HEK293 (cell line): ENCODE data around the gene NHS.

Source experiments
- CTCF ChIA-PET: fragments of 350-600 bp; formaldehyde crosslinking; extraction: SDS; loops from one replicate; lab custom pipeline; 2021; ENCODE audit warnings: antibody characterized with exemption; lab: Yijun Ruan, JAX
- POLR2A ChIA-PET: fragments of 300-600 bp; formaldehyde crosslinking; extraction: SDS; loops from one replicate; lab custom pipeline; 2020; ENCODE audit warnings: antibody characterized with exemption, inconsistent platforms; lab: Yijun Ruan, JAX
- H3K27ac ChIP-seq: fragments of 200-500 bp; sonication (Bioruptor generic); 2 replicates; pipeline ENCODE4 v1.5.1; 2014; ENCODE audit warnings: low read depth, low read length, control low read depth, inconsistent platforms; ENCODE audit errors: extremely low read depth
- H3K36me3 ChIP-seq, 2 experiments: fragments of 200-500 bp in 1 of 2; sonication (Bioruptor generic) in 1 of 2; 1 replicate in 1 of 2; 2 replicates in 1 of 2; pipeline ENCODE4 v1.5.1; 2014 to 2017; ENCODE audit warnings: inconsistent platforms in 2 of 2, low read length in 2 of 2; ENCODE audit not compliant: control insufficient read depth in 2 of 2, insufficient read depth in 1 of 2
- H3K4me1 ChIP-seq: fragments of 200-500 bp; sonication (Bioruptor generic); 2 replicates; pipeline ENCODE4 v1.5.1; 2014; ENCODE audit warnings: mild to moderate bottlenecking, low read length, inconsistent platforms; ENCODE audit not compliant: control insufficient read depth, insufficient read depth
- H3K4me3 ChIP-seq: 2 replicates; pipeline ENCODE4 v1.5.1; 2011; ENCODE audit warnings: low read depth, mild to moderate bottlenecking, control low read depth, low read length, moderate library complexity
- H3K9me3 ChIP-seq: fragments of 200-500 bp; sonication (Bioruptor generic); 2 replicates; pipeline ENCODE4 v1.5.1; 2014; ENCODE audit warnings: low read depth, low read length, inconsistent platforms; ENCODE audit not compliant: control insufficient read depth, insufficient read depth
- BCL11A ChIP-seq: fragments of 450-650 bp; formaldehyde crosslinking; IDR thresholded peaks from 2 replicates; pipeline ENCODE4 v1.5.1; 2016; ENCODE audit warnings: low read depth, missing biosample characterization, missing genetic modification characterization
- KLF9 ChIP-seq: fragments of 450-650 bp; formaldehyde crosslinking; IDR thresholded peaks from 2 replicates; pipeline ENCODE4 v1.5.1; 2016; ENCODE audit warnings: missing biosample characterization, missing genetic modification characterization, low read depth
- RBAK ChIP-seq: fragments of 450-650 bp; formaldehyde crosslinking; IDR thresholded peaks from 2 replicates; pipeline ENCODE4 v1.5.1; 2016; ENCODE audit warnings: missing biosample characterization, missing genetic modification characterization
- SP2 ChIP-seq: fragments of 450-650 bp; formaldehyde crosslinking; IDR thresholded peaks from 2 replicates; pipeline ENCODE4 v1.5.1; 2016; ENCODE audit warnings: missing biosample characterization, missing genetic modification characterization
- SP7 ChIP-seq: fragments of 450-650 bp; formaldehyde crosslinking; IDR thresholded peaks from 2 replicates; pipeline ENCODE4 v1.5.1; 2016; ENCODE audit warnings: missing biosample characterization, missing genetic modification characterization
- ZFP3 ChIP-seq: fragments of 450-650 bp; formaldehyde crosslinking; IDR thresholded peaks from 2 replicates; pipeline ENCODE4 v1.5.1; 2016; ENCODE audit warnings: low read depth, missing biosample characterization, missing genetic modification characterization
- ZNF10 ChIP-seq: fragments of 450-650 bp; formaldehyde crosslinking; IDR thresholded peaks from 2 replicates; pipeline ENCODE4 v1.5.1; 2017; ENCODE audit warnings: missing biosample characterization, missing genetic modification characterization
- ZNF114 ChIP-seq: fragments of 450-650 bp; formaldehyde crosslinking; IDR thresholded peaks from 2 replicates; pipeline ENCODE4 v1.5.0; 2017; ENCODE audit warnings: missing biosample characterization, missing genetic modification characterization
- ZNF211 ChIP-seq: fragments of 450-650 bp; formaldehyde crosslinking; IDR thresholded peaks from 2 replicates; pipeline ENCODE4 v1.5.1; 2016; ENCODE audit warnings: low read depth, missing biosample characterization, missing genetic modification characterization
- ZNF23 ChIP-seq: fragments of 450-650 bp; formaldehyde crosslinking; IDR thresholded peaks from 2 replicates; pipeline ENCODE4 v1.5.1; 2016; ENCODE audit warnings: missing biosample characterization, missing genetic modification characterization, borderline replicate concordance
- ZNF354C ChIP-seq: fragments of 450-650 bp; formaldehyde crosslinking; IDR thresholded peaks from 2 replicates; pipeline ENCODE4 v1.5.1; 2016; ENCODE audit warnings: missing biosample characterization, missing genetic modification characterization, low read depth, borderline replicate concordance
- ZNF48 ChIP-seq: fragments of 450-650 bp; formaldehyde crosslinking; IDR thresholded peaks from 2 replicates; pipeline ENCODE4 v1.5.1; 2016; ENCODE audit warnings: missing biosample characterization, missing genetic modification characterization
- ZNF549 ChIP-seq: fragments of 450-650 bp; IDR thresholded peaks from 2 replicates; pipeline ENCODE4 v1.5.1; 2018; ENCODE audit warnings: missing biosample characterization, missing genetic modification characterization, mild to moderate bottlenecking, inconsistent platforms, moderate library complexity
- ZNF600 ChIP-seq: fragments of 450-650 bp; formaldehyde crosslinking; IDR thresholded peaks from 2 replicates; pipeline ENCODE4 v1.5.1; 2016; ENCODE audit warnings: missing biosample characterization, missing genetic modification characterization
- ZNF623 ChIP-seq: fragments of 450-650 bp; formaldehyde crosslinking; IDR thresholded peaks from 2 replicates; pipeline ENCODE4 v1.5.1; 2016; ENCODE audit warnings: missing biosample characterization, missing genetic modification characterization
- ZNF701 ChIP-seq: fragments of 450-650 bp; formaldehyde crosslinking; IDR thresholded peaks from 2 replicates; pipeline ENCODE4 v1.5.1; 2016; ENCODE audit warnings: missing biosample characterization, missing genetic modification characterization
- ZNF768 ChIP-seq: fragments of 450-650 bp; formaldehyde crosslinking; IDR thresholded peaks from 2 replicates; pipeline ENCODE4 v1.5.1; 2018; ENCODE audit warnings: missing biosample characterization, mild to moderate bottlenecking, missing genetic modification characterization
- ZSCAN23 ChIP-seq: fragments of 450-650 bp; formaldehyde crosslinking; IDR thresholded peaks from 2 replicates; pipeline ENCODE4 v1.5.1; 2016; ENCODE audit warnings: missing biosample characterization, missing genetic modification characterization
- TF ChIP-seq, protein P1 (sequence below): fragments of 450-650 bp; formaldehyde crosslinking; IDR thresholded peaks from 2 replicates; pipeline ENCODE4 v1.5.1; 2016; ENCODE audit warnings: missing biosample characterization, missing genetic modification characterization
- TF ChIP-seq, protein P2 (sequence below): fragments of 450-650 bp; formaldehyde crosslinking; IDR thresholded peaks from 2 replicates; pipeline ENCODE4 v1.5.1; 2017; ENCODE audit warnings: missing biosample characterization, missing genetic modification characterization
- TF ChIP-seq, protein P3 (sequence below): fragments of 450-650 bp; formaldehyde crosslinking; IDR thresholded peaks from 2 replicates; pipeline ENCODE4 v1.5.1; 2016; ENCODE audit warnings: missing biosample characterization, missing genetic modification characterization
- TF ChIP-seq, protein P4 (sequence below): fragments of 450-650 bp; formaldehyde crosslinking; IDR thresholded peaks from 2 replicates; pipeline ENCODE4 v1.5.1; 2016; ENCODE audit warnings: missing biosample characterization, missing genetic modification characterization
- TF ChIP-seq, protein P5 (sequence below): fragments of 450-650 bp; formaldehyde crosslinking; IDR thresholded peaks from 2 replicates; pipeline ENCODE4 v1.5.1; 2016; ENCODE audit warnings: missing biosample characterization, missing genetic modification characterization
- TF ChIP-seq, protein P6 (sequence below): fragments of 450-650 bp; formaldehyde crosslinking; IDR thresholded peaks from 2 replicates; pipeline ENCODE4 v1.5.1; 2016; ENCODE audit warnings: missing biosample characterization, missing genetic modification characterization
- TF ChIP-seq, protein P7 (sequence below): fragments of 450-650 bp; formaldehyde crosslinking; IDR thresholded peaks from 2 replicates; pipeline ENCODE4 v1.5.1; 2016; ENCODE audit warnings: missing biosample characterization, missing genetic modification characterization
- TF ChIP-seq, protein P8 (sequence below): fragments of 450-650 bp; formaldehyde crosslinking; IDR thresholded peaks from 2 replicates; pipeline ENCODE4 v1.5.1; 2017; ENCODE audit warnings: missing biosample characterization, missing genetic modification characterization

Gene NHS

DNA sequence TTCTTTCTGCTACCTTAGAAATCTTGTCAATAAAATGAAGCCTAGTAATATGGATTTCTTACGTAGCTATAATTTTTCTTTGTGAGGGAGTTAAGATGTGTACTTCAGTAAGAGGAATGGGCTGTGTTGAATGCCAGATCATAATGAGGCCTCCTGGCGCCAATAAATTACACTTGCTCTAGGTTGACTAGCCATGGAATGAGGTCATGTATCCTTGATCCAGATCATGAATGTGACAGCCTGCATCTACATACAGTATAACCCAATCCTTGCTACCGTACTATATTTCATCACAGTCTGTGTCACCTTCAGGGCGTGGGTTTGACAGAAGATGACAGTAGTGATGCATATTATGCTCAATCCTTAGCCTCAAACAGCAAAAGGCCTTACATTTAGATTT, 36.2 kb downstream of the NHS start (continued):
- TF ChIP-seq, protein P1, sequence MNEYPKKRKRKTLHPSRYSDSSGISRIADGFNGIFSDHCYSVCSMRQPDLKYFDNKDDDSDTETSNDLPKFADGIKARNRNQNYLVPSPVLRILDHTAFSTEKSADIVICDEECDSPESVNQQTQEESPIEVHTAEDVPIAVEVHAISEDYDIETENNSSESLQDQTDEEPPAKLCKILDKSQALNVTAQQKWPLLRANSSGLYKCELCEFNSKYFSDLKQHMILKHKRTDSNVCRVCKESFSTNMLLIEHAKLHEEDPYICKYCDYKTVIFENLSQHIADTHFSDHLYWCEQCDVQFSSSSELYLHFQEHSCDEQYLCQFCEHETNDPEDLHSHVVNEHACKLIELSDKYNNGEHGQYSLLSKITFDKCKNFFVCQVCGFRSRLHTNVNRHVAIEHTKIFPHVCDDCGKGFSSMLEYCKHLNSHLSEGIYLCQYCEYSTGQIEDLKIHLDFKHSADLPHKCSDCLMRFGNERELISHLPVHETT (tag by site-specific recombination): 0 out of 2 replicates have a peak, but pooled peaks have one; percentile 59
- peak; percentile 89 for TF ChIP-seq ZNF600 (tag by site-specific recombination)
- no peak for TF ChIP-seq ZNF623 (tag by site-specific recombination)
- no peak for TF ChIP-seq ZNF354C
- TF ChIP-seq ZNF23: no peak
- TF ChIP-seq, protein P2, sequence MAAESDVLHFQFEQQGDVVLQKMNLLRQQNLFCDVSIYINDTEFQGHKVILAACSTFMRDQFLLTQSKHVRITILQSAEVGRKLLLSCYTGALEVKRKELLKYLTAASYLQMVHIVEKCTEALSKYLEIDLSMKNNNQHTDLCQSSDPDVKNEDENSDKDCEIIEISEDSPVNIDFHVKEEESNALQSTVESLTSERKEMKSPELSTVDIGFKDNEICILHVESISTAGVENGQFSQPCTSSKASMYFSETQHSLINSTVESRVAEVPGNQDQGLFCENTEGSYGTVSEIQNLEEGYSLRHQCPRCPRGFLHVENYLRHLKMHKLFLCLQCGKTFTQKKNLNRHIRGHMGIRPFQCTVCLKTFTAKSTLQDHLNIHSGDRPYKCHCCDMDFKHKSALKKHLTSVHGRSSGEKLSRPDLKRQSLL (tag by site-specific recombination): peak; percentile 32; the same call in 1 of the 2 replicates
- TF ChIP-seq ZFP3 (tag by site-specific recombination): no peak
- no peak for TF ChIP-seq ZNF768
- TF ChIP-seq, protein P3, sequence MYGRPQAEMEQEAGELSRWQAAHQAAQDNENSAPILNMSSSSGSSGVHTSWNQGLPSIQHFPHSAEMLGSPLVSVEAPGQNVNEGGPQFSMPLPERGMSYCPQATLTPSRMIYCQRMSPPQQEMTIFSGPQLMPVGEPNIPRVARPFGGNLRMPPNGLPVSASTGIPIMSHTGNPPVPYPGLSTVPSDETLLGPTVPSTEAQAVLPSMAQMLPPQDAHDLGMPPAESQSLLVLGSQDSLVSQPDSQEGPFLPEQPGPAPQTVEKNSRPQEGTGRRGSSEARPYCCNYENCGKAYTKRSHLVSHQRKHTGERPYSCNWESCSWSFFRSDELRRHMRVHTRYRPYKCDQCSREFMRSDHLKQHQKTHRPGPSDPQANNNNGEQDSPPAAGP (tag by site-specific recombination): no peak
- TF ChIP-seq RBAK (tag by site-specific recombination): no peak
- TF ChIP-seq SP7 (tag by site-specific recombination): peak; percentile 53; the same call in 1 of the 2 replicates
- TF ChIP-seq, protein P4, sequence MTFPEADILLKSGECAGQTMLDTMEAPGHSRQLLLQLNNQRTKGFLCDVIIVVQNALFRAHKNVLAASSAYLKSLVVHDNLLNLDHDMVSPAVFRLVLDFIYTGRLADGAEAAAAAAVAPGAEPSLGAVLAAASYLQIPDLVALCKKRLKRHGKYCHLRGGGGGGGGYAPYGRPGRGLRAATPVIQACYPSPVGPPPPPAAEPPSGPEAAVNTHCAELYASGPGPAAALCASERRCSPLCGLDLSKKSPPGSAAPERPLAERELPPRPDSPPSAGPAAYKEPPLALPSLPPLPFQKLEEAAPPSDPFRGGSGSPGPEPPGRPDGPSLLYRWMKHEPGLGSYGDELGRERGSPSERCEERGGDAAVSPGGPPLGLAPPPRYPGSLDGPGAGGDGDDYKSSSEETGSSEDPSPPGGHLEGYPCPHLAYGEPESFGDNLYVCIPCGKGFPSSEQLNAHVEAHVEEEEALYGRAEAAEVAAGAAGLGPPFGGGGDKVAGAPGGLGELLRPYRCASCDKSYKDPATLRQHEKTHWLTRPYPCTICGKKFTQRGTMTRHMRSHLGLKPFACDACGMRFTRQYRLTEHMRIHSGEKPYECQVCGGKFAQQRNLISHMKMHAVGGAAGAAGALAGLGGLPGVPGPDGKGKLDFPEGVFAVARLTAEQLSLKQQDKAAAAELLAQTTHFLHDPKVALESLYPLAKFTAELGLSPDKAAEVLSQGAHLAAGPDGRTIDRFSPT (tag by site-specific recombination): peak; percentile 63; the same call in 1 of the 2 replicates
- no peak for TF ChIP-seq ZNF48 (tag by site-specific recombination)
- no peak for TF ChIP-seq SP2 (tag by site-specific recombination)
- TF ChIP-seq ZNF549: no peak
- TF ChIP-seq BCL11A (tag by site-specific recombination): no peak
- no peak for TF ChIP-seq KLF9
- TF ChIP-seq, protein P5, sequence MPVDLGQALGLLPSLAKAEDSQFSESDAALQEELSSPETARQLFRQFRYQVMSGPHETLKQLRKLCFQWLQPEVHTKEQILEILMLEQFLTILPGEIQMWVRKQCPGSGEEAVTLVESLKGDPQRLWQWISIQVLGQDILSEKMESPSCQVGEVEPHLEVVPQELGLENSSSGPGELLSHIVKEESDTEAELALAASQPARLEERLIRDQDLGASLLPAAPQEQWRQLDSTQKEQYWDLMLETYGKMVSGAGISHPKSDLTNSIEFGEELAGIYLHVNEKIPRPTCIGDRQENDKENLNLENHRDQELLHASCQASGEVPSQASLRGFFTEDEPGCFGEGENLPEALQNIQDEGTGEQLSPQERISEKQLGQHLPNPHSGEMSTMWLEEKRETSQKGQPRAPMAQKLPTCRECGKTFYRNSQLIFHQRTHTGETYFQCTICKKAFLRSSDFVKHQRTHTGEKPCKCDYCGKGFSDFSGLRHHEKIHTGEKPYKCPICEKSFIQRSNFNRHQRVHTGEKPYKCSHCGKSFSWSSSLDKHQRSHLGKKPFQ (tag by site-specific recombination): no peak
- TF ChIP-seq ZNF10 (tag by site-specific recombination): no peak

DNA sequence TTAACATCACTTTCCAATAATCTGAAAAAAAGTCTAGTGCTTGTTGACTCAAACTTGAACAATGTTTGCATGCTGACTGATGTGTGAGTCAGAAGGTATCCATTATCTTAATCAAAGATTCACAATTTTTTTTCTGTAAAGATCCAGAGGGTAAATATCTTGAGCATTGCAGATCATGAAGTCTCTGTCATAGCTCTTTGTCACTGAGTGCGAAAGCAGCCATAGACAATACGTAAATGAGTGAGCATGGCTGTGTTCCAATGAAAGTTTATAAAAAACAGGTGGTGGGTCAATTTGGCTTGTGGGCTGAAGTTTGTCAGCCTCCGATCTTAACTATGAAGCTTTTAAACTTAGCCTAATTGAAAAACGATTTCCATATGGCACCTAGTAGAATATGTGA, 37.7 kb downstream of the NHS start:
- H3K27ac ChIP-seq: no peak overlapping the region; the same call in 1 of the 2 replicates
- peaks cover 27% of the 10 kb centered on the region for H3K4me1 ChIP-seq
- POLR2A ChIA-PET: no interaction called here
- CTCF ChIA-PET: interaction anchor here (0.6 to 0.7 kb wide), 2 partner anchors 16 to 41 kb away, joined by 3 read pairs; no protein-coding TSS in a partner anchor
- H3K36me3 ChIP-seq: no peaks in the 10 kb centered on the region
- H3K4me3 ChIP-seq: no peak overlapping the region
- no peaks in the 10 kb centered on the region for H3K9me3 ChIP-seq
- TF ChIP-seq ZNF211 (tag by site-specific recombination) (no peak), ZNF701 (tag by site-specific recombination) (no peak), BCL11A (tag by site-specific recombination) (no peak), ZNF114 (no peak), ZSCAN23 (no peak)
- TF ChIP-seq, protein P6, sequence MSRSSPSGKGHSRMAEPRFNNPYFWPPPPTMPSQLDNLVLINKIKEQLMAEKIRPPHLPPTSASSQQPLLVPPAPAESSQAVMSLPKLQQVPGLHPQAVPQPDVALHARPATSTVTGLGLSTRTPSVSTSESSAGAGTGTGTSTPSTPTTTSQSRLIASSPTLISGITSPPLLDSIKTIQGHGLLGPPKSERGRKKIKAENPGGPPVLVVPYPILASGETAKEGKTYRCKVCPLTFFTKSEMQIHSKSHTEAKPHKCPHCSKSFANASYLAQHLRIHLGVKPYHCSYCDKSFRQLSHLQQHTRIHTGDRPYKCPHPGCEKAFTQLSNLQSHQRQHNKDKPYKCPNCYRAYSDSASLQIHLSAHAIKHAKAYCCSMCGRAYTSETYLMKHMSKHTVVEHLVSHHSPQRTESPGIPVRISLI (tag by site-specific recombination): peak; percentile 22; the same call in 1 of the 2 replicates
- TF ChIP-seq, protein P7, sequence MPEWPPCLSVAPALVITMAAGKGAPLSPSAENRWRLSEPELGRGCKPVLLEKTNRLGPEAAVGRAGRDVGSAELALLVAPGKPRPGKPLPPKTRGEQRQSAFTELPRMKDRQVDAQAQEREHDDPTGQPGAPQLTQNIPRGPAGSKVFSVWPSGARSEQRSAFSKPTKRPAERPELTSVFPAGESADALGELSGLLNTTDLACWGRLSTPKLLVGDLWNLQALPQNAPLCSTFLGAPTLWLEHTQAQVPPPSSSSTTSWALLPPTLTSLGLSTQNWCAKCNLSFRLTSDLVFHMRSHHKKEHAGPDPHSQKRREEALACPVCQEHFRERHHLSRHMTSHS (tag by site-specific recombination): no peak
- TF ChIP-seq, protein P8, sequence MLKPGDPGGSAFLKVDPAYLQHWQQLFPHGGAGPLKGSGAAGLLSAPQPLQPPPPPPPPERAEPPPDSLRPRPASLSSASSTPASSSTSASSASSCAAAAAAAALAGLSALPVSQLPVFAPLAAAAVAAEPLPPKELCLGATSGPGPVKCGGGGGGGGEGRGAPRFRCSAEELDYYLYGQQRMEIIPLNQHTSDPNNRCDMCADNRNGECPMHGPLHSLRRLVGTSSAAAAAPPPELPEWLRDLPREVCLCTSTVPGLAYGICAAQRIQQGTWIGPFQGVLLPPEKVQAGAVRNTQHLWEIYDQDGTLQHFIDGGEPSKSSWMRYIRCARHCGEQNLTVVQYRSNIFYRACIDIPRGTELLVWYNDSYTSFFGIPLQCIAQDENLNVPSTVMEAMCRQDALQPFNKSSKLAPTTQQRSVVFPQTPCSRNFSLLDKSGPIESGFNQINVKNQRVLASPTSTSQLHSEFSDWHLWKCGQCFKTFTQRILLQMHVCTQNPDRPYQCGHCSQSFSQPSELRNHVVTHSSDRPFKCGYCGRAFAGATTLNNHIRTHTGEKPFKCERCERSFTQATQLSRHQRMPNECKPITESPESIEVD (tag by site-specific recombination): peak; percentile 21; the same call in 1 of the 2 replicates
